IMR-90 (cell line): ENCODE measurements around the gene TLR10. TPM values are rescaled to one million over a fixed set of nuclear protein-coding genes. Genes with fewer than 3 reads are reported as not detected.
A peak's percentile ranks its signal among the peaks of the same experiment; 100 is the strongest.

Experiments used
- ATAC-seq: fragments of 200-7000 bp; cut with Tn5 transposase; 2 replicates; pipeline ENCODE4 v1.9.1; 2020; ENCODE audit warnings: low read depth, mild to moderate bottlenecking, moderate library complexity
- BruUV-seq: library from RNA; stranded (reverse); fragments of 400-500 nt; replicated peaks from 2 replicates; lab custom pipeline; 2021; lab: Mats Ljungman, UMichigan
- CTCF ChIA-PET: fragments of 300-600 bp; formaldehyde crosslinking; extraction: SDS; loops from one replicate; lab custom pipeline; 2021; ENCODE audit warnings: antibody characterized with exemption; lab: Yijun Ruan, JAX
- POLR2A ChIA-PET: fragments of 300-600 bp; sonication (Branson Sonifier 250); formaldehyde crosslinking; loops from one replicate; lab custom pipeline; 2022; ENCODE audit warnings: antibody characterized with exemption; ENCODE audit not compliant: unreplicated experiment; lab: Charles Lee
- DNase-seq: peaks from one replicate; pipeline ENCODE4 v3.0.0; 2013
- H2AFZ ChIP-seq: replicated peaks from 2 replicates; pipeline ENCODE3; 2013; ENCODE audit warnings: low read length, mild to moderate bottlenecking; ENCODE audit not compliant: poor library complexity
- H2AK5ac ChIP-seq: 2 replicates; pipeline ENCODE4 v1.6.1; 2013; ENCODE audit warnings: low read depth, low read length, inconsistent platforms
- H2AK9ac ChIP-seq: replicated peaks from 2 replicates; pipeline ENCODE3; 2013; ENCODE audit warnings: mild to moderate bottlenecking, low read depth, low read length, moderate library complexity; ENCODE audit not compliant: poor library complexity
- H2BK120ac ChIP-seq: 2 replicates; pipeline ENCODE4 v1.6.1; 2013; ENCODE audit warnings: low read depth, low read length, inconsistent platforms
- H2BK15ac ChIP-seq: 3 replicates; pipeline ENCODE4 v1.6.1; 2013; ENCODE audit warnings: low read depth, low read length, inconsistent platforms
- H2BK20ac ChIP-seq: 2 replicates; pipeline ENCODE4 v1.6.1; 2013; ENCODE audit warnings: low read depth, mild to moderate bottlenecking, inconsistent platforms, low read length, moderate library complexity
- H2BK5ac ChIP-seq: 2 replicates; pipeline ENCODE4 v1.6.1; 2013; ENCODE audit warnings: mild to moderate bottlenecking, low read depth, low read length, inconsistent platforms; ENCODE audit not compliant: poor library complexity, severe bottlenecking
- H3K14ac ChIP-seq: replicated peaks from 2 replicates; pipeline ENCODE4 v1.6.1; 2013; ENCODE audit warnings: low read depth, low read length, inconsistent platforms
- H3K18ac ChIP-seq: 2 replicates; pipeline ENCODE4 v1.6.1; 2013; ENCODE audit warnings: low read depth, low read length, control low read depth
- H3K23ac ChIP-seq: 2 replicates; pipeline ENCODE4 v1.6.1; 2013; ENCODE audit warnings: low read depth, low read length, inconsistent platforms
- H3K27ac ChIP-seq: 2 replicates; pipeline ENCODE4 v1.5.1; 2013; ENCODE audit warnings: mild to moderate bottlenecking, control low read depth, low read length; ENCODE audit not compliant: insufficient read depth
- H3K27me3 ChIP-seq: 2 replicates; pipeline ENCODE4 v1.6.1; 2013; ENCODE audit warnings: low read length; ENCODE audit not compliant: control insufficient read depth, insufficient read depth
- H3K36me3 ChIP-seq: 2 replicates; pipeline ENCODE4 v1.6.1; 2013; ENCODE audit warnings: low read length, mixed read lengths; ENCODE audit not compliant: control insufficient read depth, insufficient read depth
- H3K4ac ChIP-seq: 2 replicates; pipeline ENCODE4 v1.6.1; 2013; ENCODE audit warnings: low read depth, low read length, inconsistent platforms
- H3K4me1 ChIP-seq: 2 replicates; pipeline ENCODE4 v1.6.1; 2013; ENCODE audit warnings: low read length, mixed read lengths; ENCODE audit not compliant: control insufficient read depth, insufficient read depth
- H3K4me2 ChIP-seq: 2 replicates; pipeline ENCODE4 v1.6.1; 2013; ENCODE audit warnings: low read depth, mild to moderate bottlenecking, control low read depth, low read length, moderate library complexity
- H3K4me3 ChIP-seq: 2 replicates; pipeline ENCODE4 v1.5.1; 2013; ENCODE audit warnings: low read depth, mild to moderate bottlenecking, control low read depth, low read length, moderate library complexity; ENCODE audit not compliant: insufficient read depth
- H3K56ac ChIP-seq: 2 replicates; pipeline ENCODE4 v1.6.1; 2013; ENCODE audit warnings: low read length, inconsistent platforms; ENCODE audit not compliant: insufficient read depth; ENCODE audit errors: extremely low read depth
- H3K79me1 ChIP-seq, 2 experiments: 2 replicates each; pipeline ENCODE4 v1.6.1; 2013; ENCODE audit warnings: low read length in 2 of 2, inconsistent platforms in 1 of 2, low read depth in 1 of 2
- H3K9ac ChIP-seq: 2 replicates; pipeline ENCODE4 v1.6.1; 2013; ENCODE audit warnings: low read depth, low read length, control low read depth
- H3K9me1 ChIP-seq: 2 replicates; pipeline ENCODE4 v1.6.1; 2013; ENCODE audit warnings: low read length, inconsistent platforms; ENCODE audit not compliant: insufficient read depth
- H3K9me3 ChIP-seq: 2 replicates; pipeline ENCODE4 v1.6.1; 2013; ENCODE audit warnings: low read length; ENCODE audit not compliant: control insufficient read depth, insufficient read depth
- H4K20me1 ChIP-seq: 2 replicates; pipeline ENCODE4 v1.6.1; 2013; ENCODE audit warnings: low read length, inconsistent platforms; ENCODE audit not compliant: insufficient read depth
- H4K5ac ChIP-seq: 2 replicates; pipeline ENCODE4 v1.6.1; 2013; ENCODE audit warnings: mild to moderate bottlenecking, low read depth, low read length, control low read depth
- H4K8ac ChIP-seq, 2 experiments: 2 replicates each; pipeline ENCODE4 v1.6.1; 2013; ENCODE audit warnings: low read depth in 2 of 2, low read length in 2 of 2, control low read depth in 1 of 2, inconsistent platforms in 1 of 2
- H4K91ac ChIP-seq: 2 replicates; pipeline ENCODE4 v1.6.1; 2013; ENCODE audit warnings: low read depth, low read length, inconsistent platforms; ENCODE audit not compliant: insufficient read depth
- BHLHE40 ChIP-seq: fragments of 150-350 bp; IDR thresholded peaks from 2 replicates; pipeline ENCODE4 v1.6.1; 2016; ENCODE audit warnings: mild to moderate bottlenecking, low read depth, low read length
- MAFK ChIP-seq: IDR thresholded peaks from 2 replicates; pipeline ENCODE4 v1.6.1; 2012; ENCODE audit warnings: low read depth, low read length, improper control_type of control experiment
- POLR2A ChIP-seq: IDR thresholded peaks from 2 replicates; pipeline ENCODE4 v1.6.1; 2012; ENCODE audit warnings: mild to moderate bottlenecking, low read depth, low read length
- WGBS, 2 experiments: methylation state at CpG; one replicate each; pipeline versions ENCODE4 v1.1.5 to v1.1.7; 2013; ENCODE audit warnings: missing lambda C conversion rate in 2 of 2; ENCODE audit not compliant: insufficient read length in 1 of 2; ENCODE audit errors: extremely low coverage in 2 of 2; 5-methylcytosine and 5-hydroxymethylcytosine counted together
- dilution Hi-C: fragments of 300-500 bp; cut with HindIII; formaldehyde crosslinking; loops from one replicate; pipeline ENCODE4 v1.14.3; 2018; ENCODE audit warnings: low sequenced_read_pairs; ENCODE audit not compliant: unreplicated experiment
- in situ Hi-C: fragments of 300-500 bp; cut with MboI; formaldehyde crosslinking; loops from 3 replicates; pipeline ENCODE4 v1.14.3; 2019; ENCODE audit warnings: low sequenced_read_pairs, inconsistent platforms, mixed read lengths
- intact Hi-C: fragments of 100-400 bp; cut with micrococcal nuclease; formaldehyde crosslinking; loops from 2 replicates; pipeline ENCODE4 v1.10.0; 2022
- polyA plus RNA-seq, 3 experiments: library from polyadenylated mRNA; depleted of rRNA; stranded (reverse); fragments of >200 nt; gene quantifications; 2 replicates each; pipeline ENCODE4 v1.2.3, GENCODE V29; 2012; ENCODE audit warnings: low replicate concordance in 1 of 3
- total RNA-seq: library from RNA; depleted of rRNA; stranded (reverse); fragments of >200 nt; gene quantifications from 2 replicates; pipeline ENCODE4 v1.2.3, GENCODE V29; 2012

TLR10 gene
- total and polyA plus RNA-seq, 2 of the 4 experiments (the other 2 are of a cell fraction), result not detected

DNA sequence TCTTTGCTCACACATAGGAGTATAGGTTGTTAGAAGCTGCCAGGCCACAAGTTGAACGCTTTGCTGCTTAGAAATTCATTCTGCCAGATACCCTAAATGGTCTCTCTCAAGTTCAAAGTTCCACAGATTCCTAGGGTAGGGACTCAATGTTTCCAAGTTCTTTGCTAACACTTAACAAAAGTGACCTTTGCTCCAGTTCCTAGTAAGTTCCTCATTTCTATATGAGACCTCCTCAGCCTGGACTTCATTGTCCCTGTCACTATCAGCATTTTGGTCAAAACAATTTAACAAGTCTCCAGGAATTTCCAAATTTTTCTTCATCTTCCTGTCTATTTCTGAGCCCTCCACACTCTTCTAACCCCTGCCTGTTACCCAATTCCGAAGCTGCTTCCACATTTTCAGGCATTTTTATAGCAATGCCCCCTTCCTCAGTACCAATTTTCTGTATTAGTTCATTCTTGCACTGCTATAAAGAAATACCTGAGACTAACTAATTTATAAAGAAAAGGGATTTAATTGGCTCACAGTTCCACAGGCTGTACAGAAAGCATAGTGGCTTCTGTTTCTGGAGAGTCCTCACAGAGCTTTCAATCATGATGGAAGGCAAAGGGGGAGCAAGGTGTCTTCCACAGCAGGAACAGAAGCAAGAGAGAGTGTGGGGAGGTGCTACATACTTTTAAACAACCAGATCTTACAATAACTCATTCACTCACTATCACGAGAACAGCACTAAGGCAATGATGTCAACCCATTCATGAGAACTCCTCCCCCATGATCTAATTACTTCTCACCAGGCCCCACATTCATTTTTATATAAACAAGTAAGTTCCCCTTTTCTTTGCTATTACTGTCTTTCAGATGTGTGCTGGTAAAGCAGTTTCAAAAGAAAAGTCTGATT lies 33.3 kb upstream of the TLR10 start:
- no TSS peak for BruUV-seq
- H3K4me1 ChIP-seq, result peaks cover 13% of the 10 kb centered on the region
- no peak overlapping the region for H3K9ac ChIP-seq
- no peaks in the 10 kb centered on the region for H3K27me3 ChIP-seq
- 0 out of 4 replicates have a peak overlapping the region, but pooled peaks of 1 of the 2 experiments have one; percentile 22 for H4K8ac ChIP-seq
- H2AFZ ChIP-seq, result no peak overlapping the region
- no peaks in the 10 kb centered on the region for H3K36me3 ChIP-seq
- 40% methylated on average over 1 of the region's 3 CpGs; no CpG with 5 or more reads in 1 of the 2 experiments for WGBS, 2 experiments
- H3K4me2 ChIP-seq, result peak overlapping the region; percentile 52; the same call in 1 of the 2 replicates
- ChIA-PET POLR2A (no interaction called here), CTCF (no interaction called here)
- DNase-seq, result peak; percentile 77
- no peaks in the 10 kb centered on the region for H4K20me1 ChIP-seq
- no peak overlapping the region; the same call in 2 of the 3 replicates for H2BK15ac ChIP-seq
- H4K5ac ChIP-seq, result no peak overlapping the region
- no peak overlapping the region for H3K4me3 ChIP-seq
- peak overlapping the region; percentile 59; the same call in 1 of the 2 replicates for H3K4ac ChIP-seq
- no peak overlapping the region for H3K23ac ChIP-seq
- TF ChIP-seq BHLHE40 (no peak), POLR2A (no peak), MAFK (no peak)
- H3K14ac ChIP-seq, result 0 out of 2 replicates have a peak overlapping the region, but pooled peaks have one; percentile 19
- H2AK9ac ChIP-seq, result no peak overlapping the region
- H3K56ac ChIP-seq, result no peak overlapping the region
- H2AK5ac ChIP-seq, result no peak overlapping the region
- H3K18ac ChIP-seq, result no peak overlapping the region; the same call in none of the 2 replicates
- H4K91ac ChIP-seq, result no peak overlapping the region; the same call in 1 of the 2 replicates
- peak; percentile 62 for ATAC-seq
- no peaks in the 10 kb centered on the region; the same call in 1 of the 2 replicates for H3K9me1 ChIP-seq
- dilution Hi-C loops, result no loop called here
- H2BK20ac ChIP-seq, result peak overlapping the region; percentile 58; the same call in 1 of the 2 replicates
- H3K79me1 ChIP-seq, result no peaks in the 10 kb centered on the region
- intact Hi-C loops, result no loop called here
- H3K27ac ChIP-seq, result no peak overlapping the region
- peaks cover 3% of the 10 kb centered on the region; the same call in 1 of the 2 replicates for H3K9me3 ChIP-seq
- in situ Hi-C loops, result no loop called here
- peak overlapping the region; percentile 51 for H2BK5ac ChIP-seq
- peak overlapping the region; percentile 57; the same call in 1 of the 2 replicates for H2BK120ac ChIP-seq
